GM18870 (cell line): ENCODE results near the gene TLL1.

Experiments
- ATAC-seq: cut with Tn5 transposase; IDR thresholded peaks from one replicate; pipeline ENCODE4 v1.9.1; 2021; ENCODE audit warnings: moderate library complexity; ENCODE audit not compliant: unreplicated experiment

The TLL1 gene

DNA sequence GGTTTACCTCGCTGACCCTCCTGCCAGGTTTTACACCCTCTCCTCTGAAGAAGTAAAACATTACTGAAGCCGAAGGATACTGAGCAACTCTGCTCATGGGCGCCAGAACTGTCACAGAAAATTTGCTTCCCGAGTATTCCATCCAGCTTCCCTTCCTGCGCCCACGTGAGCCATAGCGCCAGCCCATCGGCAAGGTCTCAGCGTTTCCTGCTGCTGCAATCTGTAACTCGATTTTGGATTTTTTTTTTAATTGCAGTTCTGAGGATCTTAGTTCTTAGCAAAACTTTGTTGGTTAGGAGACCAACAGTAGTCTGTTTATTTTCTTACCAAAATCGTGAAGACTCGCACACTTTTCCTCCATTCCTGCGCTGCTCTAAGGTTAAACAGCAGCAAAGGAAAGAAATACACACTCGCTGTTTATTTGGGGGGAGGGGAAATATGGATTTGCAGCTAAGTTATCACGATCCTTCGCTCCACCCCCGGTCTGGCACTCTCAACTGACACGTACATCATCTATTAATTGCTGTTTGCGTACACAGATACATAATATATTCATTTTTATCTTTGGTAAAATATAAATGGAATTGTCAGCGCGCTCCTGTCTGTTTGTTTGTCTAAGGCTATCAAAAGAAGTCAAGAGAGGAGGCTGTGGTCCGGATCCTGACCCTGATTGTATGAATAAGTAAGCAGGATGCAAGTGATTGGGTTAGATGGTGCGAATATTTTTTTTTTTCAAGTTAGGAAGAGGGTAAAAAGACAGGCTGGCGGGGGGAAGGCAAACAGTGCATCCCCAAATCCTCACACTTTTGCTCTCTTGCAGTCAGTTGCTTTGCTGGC is at the start of gene TLL1:
Gene TLL1 (plus strand): TSS at position 777 of the 837 bp plus-strand sequence. CDS start 668 bp downstream, outside the sequence.
- ATAC-seq: no peak

DNA sequence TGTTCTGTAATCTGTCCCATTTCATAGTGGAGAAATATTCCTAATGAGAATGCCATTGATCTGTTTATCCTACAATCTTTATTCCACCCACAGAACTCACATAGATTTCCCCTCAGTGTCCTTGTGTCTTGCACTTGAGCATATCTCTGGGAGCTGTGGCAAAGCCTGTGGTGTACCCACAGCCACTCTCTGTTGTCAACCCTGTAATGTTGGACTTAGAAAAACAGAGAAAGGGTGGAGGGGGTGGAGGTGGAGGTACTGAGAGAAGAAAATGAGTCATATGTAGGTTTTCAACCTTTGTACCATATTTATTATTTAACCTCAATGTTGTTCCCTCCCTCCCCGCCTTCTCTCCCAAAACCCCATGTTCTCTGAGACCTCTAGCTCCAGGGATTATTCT is 46.9 kb upstream of the TLL1 start:
- no peak for ATAC-seq

DNA sequence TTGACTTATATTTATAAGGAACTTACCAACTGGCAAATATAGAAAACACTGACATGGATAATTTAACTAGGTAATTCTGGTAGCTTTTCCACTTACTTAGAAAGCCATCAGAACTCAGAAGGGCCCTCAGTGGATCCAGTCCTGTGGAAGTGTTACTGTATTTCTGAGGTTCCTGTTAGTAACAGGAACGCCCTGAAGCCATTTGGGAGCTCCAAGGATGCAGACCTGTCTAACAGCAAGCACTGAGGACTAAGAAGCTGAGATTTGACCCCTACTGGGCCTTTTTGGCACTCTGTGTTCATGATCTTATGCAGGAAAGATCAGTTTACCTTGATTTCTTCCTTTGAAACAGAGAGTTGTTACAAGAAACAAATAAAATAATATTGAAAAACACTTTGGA is 46.0 kb upstream of the TLL1 start:
- ATAC-seq: no peak

DNA sequence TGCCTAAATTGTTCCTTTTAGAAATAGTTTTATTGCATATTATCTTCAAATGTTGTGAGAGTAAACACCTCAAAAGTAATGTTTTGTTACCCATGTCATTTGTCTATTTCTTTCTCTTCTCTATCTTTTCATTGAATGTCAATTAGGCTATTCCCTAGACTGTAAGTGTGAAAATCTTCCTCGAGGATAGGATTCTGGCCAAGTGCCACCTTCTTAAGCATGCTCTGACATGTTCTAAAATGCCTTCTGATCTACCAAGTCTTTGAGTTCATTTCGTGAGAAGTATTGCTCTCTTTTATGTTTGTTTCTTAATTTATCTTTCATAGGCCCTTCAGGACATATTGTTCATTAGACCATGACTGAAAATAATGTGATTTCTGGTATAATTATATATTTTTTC is 44.1 kb upstream of the TLL1 start:
- ATAC-seq: no peak

DNA sequence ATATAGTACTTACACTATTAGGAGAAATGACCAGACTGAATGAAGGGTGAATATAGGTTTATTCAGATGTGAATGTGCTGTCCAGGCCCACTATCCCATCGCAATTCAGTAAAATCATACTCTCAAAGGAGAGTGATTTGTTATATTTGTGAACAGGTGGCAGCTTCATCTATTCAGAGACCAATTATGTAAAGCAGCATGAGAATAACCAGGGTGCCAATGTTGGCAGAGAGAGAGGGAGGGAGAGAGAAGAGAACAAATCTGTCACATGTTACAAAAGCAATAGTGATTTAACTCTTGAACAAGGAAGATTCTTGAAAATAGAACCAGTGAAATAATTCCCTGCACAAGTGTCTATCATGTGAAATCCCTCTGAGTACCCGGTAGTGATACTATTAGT is 38.9 kb upstream of the TLL1 start:
- ATAC-seq: no peak

DNA sequence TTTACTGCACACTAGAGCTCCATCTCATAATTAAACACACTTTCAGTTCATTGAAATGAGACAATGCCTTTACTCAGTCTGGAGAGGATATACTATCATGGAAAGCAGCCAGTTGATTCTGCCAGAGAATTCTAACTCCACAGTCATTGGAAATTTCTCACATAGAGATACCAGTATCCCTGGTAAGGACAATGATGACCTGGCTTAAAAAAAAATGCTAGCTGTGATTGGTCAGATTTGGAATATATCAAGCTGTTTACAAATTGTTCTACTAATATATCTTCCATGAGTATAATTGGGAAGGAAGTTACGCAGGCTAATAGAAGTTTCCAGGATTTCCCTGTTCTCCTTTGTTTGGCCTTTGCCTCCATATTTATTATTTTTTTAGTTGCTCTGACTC is 34.5 kb upstream of the TLL1 start:
- ATAC-seq: no peak

DNA sequence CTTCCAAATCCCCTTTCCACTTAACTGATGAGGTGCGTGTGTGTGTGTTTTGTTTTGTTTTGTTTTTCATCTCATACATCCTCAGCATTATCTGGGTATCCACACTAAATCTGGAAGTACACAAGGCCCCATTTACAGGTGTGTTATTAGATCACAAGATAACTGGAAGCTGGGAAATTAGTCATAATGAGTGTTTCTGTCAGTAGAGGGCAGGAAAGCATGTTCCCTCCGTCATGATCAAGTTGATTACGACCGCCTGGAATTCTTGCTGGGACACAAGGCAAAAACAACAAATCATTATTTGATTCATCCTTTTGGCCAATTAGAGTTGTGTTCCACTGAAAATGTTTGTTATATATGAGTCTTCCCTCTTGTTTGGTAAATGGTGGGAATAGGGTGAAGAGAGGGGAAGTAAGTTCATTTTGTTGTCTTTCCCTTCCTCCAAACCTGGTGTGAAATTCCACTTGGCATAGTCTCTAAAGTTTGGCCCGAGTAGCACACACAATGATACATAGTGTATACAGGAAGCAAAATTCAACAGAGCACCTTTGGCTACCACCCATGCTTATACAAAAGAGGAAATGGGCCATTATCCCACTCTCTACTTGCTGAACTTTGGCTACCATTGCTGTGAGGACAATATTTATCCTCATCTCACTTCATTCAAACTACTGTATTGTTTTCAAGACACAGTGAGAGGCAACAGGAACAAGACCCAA is 33.3 kb upstream of the TLL1 start:
- no peak for ATAC-seq

DNA sequence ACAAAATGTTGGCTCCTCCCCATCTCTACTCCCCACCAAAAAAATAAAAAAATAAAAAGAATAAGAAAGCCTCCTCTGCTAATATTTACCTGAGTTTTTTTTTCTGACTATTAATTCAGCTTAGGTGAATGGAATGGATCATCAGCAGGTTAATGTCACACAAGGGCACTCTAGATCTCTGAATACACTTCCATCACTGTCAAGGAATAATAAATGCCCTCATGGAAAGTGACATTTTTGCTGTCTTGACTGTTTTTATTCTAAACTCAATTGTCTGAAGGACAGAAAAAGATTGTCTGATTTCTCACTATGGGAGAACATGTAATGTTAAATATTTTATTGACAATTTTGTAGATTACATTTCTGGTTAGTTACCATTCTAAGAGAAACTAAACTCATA is 30.4 kb upstream of the TLL1 start:
- ATAC-seq: no peak

DNA sequence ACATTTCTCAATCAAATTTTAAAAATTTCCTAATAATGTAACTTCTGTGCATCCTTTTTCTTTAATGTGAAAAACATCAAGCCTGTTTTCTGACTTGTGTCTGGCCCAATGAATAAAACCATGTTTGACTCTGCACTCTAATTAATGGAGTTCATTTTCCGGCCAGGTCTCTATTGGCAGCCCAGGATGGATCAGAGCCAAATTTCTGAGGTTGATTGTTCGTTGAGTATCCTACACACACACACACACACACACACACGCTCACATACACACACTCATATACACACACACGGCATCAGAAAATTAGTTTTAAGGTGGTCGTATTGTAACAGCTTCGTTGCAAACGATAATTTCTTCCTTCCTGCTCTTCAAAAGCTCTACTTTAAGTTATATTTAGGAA is 28.9 kb upstream of the TLL1 start:
- ATAC-seq: no peak

DNA sequence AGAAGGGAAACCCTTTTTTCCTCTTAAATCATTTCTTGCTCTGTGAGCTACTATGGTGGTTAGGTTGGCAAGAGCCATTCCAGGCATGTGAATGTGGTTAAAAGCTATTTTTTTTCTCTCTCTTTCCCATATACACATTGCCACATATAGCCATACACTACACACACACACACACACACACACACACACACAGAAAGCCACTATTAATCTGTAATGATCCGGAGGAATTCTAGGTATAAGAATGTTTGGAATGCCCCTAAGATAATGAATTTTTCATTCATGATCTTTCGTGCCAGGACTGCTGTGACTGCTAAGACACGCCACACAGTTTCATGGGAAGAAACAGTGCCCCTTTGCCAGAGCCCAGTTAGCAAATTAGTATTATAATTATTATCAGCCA is 21.8 kb upstream of the TLL1 start:
- ATAC-seq: no peak

DNA sequence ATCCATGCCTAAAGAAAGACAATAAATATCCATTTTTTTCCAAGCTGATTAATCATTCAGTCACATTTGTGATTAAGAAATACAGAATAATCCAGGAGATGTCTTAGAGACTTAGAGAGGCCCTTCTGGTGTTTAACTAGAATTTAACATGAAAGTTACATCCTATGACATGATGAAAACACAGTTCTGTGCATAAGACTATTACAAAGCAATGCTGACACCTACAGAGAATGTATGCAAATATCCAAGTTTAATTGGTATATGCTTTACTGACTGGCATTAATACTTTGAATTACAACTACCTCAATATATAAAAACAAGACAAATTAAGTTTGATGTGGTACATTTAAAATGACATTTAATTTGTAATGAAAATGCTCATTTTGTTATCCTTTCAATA is 17.8 kb upstream of the TLL1 start:
- no peak for ATAC-seq

DNA sequence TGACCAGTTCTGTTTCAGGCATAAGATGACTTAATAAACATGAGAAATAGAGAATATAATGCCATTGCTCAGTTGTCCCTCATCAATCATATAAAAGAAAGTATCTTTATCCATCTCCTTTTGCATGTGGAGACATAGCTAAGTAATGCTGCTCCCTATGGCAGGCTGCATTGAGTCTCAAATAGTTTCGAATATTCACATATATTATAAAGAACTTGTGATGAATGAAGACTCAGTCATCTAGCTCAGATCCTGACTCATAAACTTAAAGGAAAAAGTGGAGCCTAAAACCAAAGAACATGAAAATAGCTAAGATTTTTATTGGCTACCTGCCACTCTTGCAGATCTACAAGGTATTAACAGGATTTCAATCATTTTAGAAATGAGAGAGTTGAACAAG is 11.7 kb upstream of the TLL1 start:
- no peak for ATAC-seq

DNA sequence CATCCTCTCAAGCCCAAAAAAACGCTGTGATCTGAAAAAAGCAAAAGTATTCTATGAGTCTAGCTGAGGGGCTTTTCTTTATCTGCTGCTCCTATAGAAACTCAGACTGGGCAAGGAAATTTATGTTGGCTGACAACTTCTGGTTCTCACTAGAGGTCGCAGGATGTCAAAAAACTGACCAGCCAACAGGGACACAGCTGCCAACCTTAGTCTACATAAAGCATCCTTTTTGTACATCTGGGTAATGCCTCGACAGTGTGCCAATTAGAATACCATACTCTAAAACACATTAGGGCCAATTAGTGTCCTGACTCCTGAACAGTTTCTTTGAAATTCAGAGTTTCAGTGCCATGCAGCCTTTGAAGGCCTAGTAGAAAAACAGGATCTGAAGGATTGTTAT is 8.8 kb upstream of the TLL1 start:
- no peak for ATAC-seq

DNA sequence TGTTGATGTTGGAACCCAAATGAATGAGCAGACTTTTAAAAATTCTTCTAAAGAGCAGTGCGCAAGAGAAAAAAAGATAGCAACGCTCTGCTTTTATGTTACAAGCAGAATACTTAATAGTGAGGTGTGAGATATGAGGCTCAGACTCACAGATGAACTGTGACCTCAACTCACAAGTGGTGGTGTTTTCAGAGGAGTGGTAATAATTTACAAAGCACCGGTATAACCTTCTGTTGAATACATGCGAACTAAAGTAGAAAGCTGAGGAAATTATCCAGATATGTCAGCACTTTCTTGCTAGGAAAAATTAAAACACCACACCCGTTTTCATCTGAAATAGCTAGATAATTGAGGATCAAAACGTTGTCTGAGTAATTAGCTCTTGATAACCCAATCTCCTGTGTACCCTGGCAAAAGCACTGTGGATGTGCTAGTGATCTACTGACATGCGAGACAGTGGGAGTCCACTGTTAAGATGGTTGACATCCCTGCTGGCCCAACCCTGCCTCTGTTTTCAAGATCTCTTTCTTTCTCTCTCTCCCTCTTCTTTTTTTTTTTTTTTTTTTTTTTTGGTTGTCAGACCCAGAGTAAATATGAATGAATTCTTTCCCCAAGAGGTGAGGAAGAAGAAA is 6.9 kb upstream of the TLL1 start:
- ATAC-seq: no peak

DNA sequence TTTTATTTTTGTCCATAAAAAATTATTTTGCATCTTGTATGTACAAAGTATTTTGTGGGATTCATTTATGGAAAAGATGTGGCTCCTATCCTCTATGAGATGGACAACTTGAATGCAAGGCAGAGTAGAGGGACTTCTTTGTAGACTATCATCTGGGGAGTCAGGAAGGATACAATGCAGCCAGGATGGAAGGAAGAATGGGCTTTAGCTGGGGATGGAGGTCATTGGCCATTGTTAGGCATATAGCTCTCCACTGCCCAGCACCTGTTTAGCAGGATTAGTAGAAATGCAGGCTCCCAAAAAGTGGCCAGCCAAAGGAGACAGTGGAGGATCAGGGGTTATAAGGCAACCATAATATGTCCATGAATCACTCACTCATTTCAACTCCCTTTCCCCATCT is 5.1 kb upstream of the TLL1 start:
- ATAC-seq: no peak

DNA sequence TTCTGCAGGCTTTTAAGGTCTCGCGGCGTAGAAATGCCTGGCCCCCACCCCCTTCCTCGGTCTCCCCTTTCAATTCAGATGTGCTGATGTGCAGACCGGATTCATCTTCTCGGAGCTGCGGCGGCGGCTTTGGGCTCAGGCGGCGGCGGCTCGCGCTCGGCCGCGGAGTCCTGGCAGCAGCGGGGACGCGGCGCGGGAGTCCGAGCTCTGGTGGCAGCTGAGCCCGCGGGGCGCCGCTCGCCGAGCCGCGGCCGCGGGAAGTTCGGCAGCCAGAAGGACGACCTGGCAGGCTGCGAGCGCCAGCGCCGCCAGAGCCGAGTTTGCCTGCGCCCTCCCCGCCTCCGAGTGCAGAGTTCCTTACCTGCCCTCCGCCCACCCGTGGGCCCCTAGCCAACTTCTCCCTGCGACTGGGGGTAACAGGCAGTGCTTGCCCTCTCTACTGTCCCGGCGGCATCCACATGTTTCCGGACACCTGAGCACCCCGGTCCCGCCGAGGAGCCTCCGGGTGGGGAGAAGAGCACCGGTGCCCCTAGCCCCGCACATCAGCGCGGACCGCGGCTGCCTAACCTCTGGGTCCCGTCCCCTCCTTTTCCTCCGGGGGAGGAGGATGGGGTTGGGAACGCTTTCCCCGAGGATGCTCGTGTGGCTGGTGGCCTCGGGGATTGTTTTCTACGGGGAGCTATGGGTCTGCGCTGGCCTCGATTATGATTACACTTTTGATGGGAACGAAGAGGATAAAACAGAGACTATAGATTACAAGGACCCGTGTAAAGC is 448 bp downstream of the TLL1 start:
- no peak for ATAC-seq

DNA sequence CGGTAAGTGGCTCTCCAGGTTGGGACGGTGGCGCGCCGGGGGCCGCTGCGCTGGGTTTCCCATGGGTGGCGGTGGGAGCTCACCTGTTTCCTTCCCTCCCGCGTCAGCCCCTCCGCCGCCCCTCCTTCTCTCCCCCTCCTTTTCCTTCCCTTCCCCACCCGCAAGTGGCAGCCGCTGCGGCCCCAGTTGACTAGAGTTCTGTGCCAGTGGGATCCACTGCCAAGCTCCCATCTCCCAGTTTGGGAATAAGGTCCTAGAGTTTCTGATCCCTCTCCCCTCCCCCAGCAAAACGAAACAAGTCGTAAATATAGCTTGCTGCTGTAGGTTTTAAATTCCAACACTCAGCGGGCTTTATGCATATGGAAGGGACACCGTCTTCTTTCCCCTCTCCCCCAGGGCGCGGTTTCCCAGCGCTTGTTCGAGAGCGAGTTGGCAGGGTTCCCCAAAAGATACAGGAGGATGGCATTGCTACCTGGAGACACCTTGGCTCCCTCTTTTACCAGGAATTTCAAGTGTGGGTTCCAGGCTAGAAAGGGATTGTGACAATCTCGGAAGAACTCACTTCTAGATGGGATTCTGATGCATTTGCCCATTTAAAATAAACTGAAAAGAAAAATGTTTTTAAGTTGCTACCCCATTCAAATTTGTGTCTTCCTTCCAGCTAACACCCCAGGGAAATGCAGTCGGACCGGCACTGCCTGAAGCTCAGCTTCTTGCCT is 1.2 kb downstream of the TLL1 start:
- no peak for ATAC-seq

DNA sequence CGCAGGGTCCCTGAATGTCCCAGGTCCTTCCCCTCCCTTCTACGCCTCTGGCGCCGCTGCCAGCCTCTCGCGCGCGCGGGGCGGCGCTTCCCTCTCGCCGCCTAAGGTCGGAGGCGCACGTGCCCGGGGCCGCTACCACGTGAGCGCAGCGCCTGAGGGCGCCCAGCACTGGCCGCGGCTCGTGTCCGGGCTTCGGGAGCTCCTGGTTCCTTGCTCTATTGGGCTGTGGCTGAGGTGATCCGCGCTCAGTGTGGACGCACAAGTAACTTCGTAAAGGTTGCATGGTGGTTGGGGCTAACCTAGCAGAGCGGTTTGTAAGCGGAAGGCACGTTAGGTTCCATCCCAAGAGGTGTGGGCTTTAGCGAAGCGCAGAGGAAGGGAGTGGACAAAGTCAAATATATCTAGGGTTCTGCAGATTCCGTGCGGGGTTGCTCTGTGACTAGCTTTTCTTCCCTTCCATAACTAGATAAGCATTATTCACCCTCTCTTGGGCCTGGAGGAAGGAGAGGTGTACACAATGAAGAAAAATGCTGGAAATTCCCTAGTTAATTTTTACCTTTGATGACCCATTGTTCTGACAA is 1.8 kb downstream of the TLL1 start:
- no peak for ATAC-seq

DNA sequence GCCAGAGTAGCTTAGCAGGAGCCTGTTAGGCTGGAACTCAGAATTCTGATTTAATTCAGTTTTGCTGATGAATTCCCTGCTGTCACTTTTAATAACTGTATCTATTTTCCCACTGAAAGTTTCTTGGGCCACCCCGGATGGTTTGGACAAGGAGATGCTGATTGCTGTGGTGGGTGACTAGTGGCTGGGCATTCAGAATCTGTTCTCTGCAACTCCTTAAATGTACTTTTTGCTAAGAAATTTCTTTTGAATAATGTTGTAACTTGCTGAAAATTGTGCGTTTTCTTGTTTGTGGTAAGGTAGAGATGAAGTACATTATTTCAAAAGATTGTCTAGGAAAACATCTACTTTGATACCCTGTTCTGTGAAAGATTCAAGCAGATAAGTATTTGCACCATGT is 2.4 kb downstream of the TLL1 start:
- ATAC-seq: no peak

DNA sequence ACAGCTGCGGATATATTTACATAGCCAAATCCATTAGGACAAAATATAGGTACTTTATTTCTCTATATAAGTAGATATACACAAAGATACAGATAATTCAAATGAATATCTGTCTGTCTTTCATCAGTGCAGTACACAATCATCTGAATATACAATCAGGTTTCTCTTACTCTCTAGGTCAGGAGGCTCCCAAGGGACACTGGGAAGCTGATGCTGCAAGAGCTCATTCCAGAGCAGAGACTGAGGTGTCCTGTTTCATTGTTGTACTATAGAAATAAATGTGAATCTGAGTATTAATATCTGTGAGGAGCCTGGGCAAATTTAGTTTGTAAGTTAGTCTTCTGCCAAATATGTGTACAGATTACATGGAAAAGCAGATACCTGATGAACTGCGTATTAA is 4.2 kb downstream of the TLL1 start:
- ATAC-seq: no peak
